Osteoblast (primary cell): Measurements from ENCODE around the gene ARID3A. TPM values are rescaled to one million over a fixed set of nuclear protein-coding genes. Genes with fewer than 3 reads are reported as not detected.
A peak's percentile ranks its signal among the peaks of the same experiment; 100 is the strongest.

ENCODE experiments used
- DNase-seq: peaks from one replicate; pipeline ENCODE4 v3.0.0; 2011; ENCODE audit warnings: low spot score, mixed read lengths; ENCODE audit not compliant: insufficient read length; ENCODE audit errors: missing footprints
- H2AFZ ChIP-seq: 2 replicates; pipeline ENCODE4 v1.6.0; 2011; ENCODE audit warnings: mild to moderate bottlenecking, low read length
- H3K27ac ChIP-seq: 2 replicates; pipeline ENCODE4 v1.5.1; 2011; ENCODE audit warnings: mild to moderate bottlenecking, low read depth, low read length, moderate library complexity
- H3K27me3 ChIP-seq: 2 replicates; pipeline ENCODE4 v1.6.0; 2012; ENCODE audit warnings: mild to moderate bottlenecking, control low read depth, inconsistent platforms, low read length, moderate library complexity; ENCODE audit not compliant: insufficient read depth
- H3K36me3 ChIP-seq: 2 replicates; pipeline ENCODE4 v1.5.1; 2011; ENCODE audit warnings: mild to moderate bottlenecking, low read length, control low read depth, moderate library complexity; ENCODE audit not compliant: insufficient read depth
- H3K4me1 ChIP-seq: 2 replicates; pipeline ENCODE4 v1.5.1; 2011; ENCODE audit warnings: mild to moderate bottlenecking, low read length, control low read depth, moderate library complexity; ENCODE audit not compliant: insufficient read depth
- H3K4me2 ChIP-seq: 2 replicates; pipeline ENCODE4 v1.6.0; 2011; ENCODE audit warnings: mild to moderate bottlenecking, low read length; ENCODE audit not compliant: insufficient read depth
- H3K4me3 ChIP-seq: fragments of 200-600 bp; sonication (generic); 3 replicates; pipeline ENCODE4 v1.5.1; 2012; ENCODE audit warnings: mild to moderate bottlenecking, low read length, inconsistent platforms; ENCODE audit not compliant: insufficient read depth
- H3K79me2 ChIP-seq: 2 replicates; pipeline ENCODE4 v1.6.0; 2012; ENCODE audit warnings: mild to moderate bottlenecking, low read length, control low read depth, inconsistent platforms; ENCODE audit not compliant: insufficient read depth
- H3K9me3 ChIP-seq: 2 replicates; pipeline ENCODE4 v1.5.1; 2011; ENCODE audit warnings: low read depth, low read length, control low read depth
- H4K20me1 ChIP-seq: 2 replicates; pipeline ENCODE4 v1.6.0; 2012; ENCODE audit warnings: mild to moderate bottlenecking, low read length, control low read depth; ENCODE audit not compliant: insufficient read depth
- CTCF ChIP-seq: IDR thresholded peaks from 2 replicates; pipeline ENCODE4 v1.5.1; 2011; ENCODE audit warnings: mild to moderate bottlenecking, low read depth, low read length, moderate library complexity; ENCODE audit errors: extremely low read depth
- total RNA-seq: library from RNA; depleted of rRNA; stranded (reverse); fragments of >200 nt; gene quantifications from 2 replicates; pipeline ENCODE4 v1.2.3, GENCODE V29; 2012

ARID3A gene
- total RNA-seq, 1 donor, result 21.7 TPM

- no peak for TF ChIP-seq CTCF
- Histone ChIP-seq H3K4me3 (peak overlapping the region; percentile 67), H4K20me1 (peaks cover 44% of the 10 kb centered on the region), H3K27ac (peak overlapping the region; percentile 72), H3K27me3 (no peaks in the 10 kb centered on the region), H2AFZ (peak overlapping the region; percentile 35), H3K4me1 (peaks cover 12% of the 10 kb centered on the region), H3K79me2 (peaks cover 59% of the 10 kb centered on the region), H3K9me3 (no peaks in the 10 kb centered on the region), H3K36me3 (peaks cover 2% of the 10 kb centered on the region), H3K4me2 (peak overlapping the region; percentile 79)
- DNase-seq, result no peak
Measured at GRCh38 chr19:941292-942132, 15.7 kb downstream of the ARID3A start.

DNA sequence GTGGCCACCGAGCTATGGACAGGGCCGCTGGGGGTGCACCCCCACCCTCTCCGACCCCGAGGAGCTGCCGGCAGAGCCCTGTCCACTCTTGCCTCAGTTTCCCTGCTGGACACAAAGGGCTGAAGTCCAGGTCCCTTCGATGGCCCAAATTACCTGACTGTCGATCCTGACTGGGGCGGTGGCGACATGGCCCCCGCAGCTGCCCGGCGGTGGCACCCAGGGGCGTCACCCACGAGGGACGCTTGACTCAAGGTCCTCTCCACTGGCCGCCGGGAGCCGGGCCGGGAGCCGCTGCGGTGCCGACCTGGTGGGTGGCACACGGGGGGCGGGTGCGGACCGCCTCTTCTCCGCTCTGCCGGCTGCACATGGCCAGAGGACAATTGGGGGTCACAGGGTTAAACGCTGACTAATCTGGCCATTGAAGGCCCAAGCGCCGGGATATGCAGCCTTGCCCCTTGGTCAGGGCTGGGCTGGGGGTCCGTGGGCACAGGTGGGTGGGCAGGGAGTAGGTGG lies 16.4 kb downstream of the ARID3A start:
- Histone ChIP-seq H3K4me1 (peaks cover 12% of the 10 kb centered on the region), H3K9me3 (no peaks in the 10 kb centered on the region), H3K4me2 (no peak overlapping the region), H3K36me3 (peaks cover 2% of the 10 kb centered on the region), H3K4me3 (no peak overlapping the region), H3K27ac (no peak overlapping the region), H2AFZ (no peak overlapping the region), H3K27me3 (no peaks in the 10 kb centered on the region), H4K20me1 (peaks cover 44% of the 10 kb centered on the region), H3K79me2 (peaks cover 57% of the 10 kb centered on the region)
- no peak for DNase-seq
- TF ChIP-seq CTCF, result no peak

- Histone ChIP-seq H2AFZ (no peak overlapping the region), H3K27ac (no peak overlapping the region), H3K36me3 (peaks cover 2% of the 10 kb centered on the region), H3K27me3 (no peaks in the 10 kb centered on the region), H3K4me3 (no peak overlapping the region), H3K79me2 (peaks cover 50% of the 10 kb centered on the region), H4K20me1 (peaks cover 41% of the 10 kb centered on the region), H3K4me2 (no peak overlapping the region), H3K4me1 (peaks cover 12% of the 10 kb centered on the region), H3K9me3 (no peaks in the 10 kb centered on the region)
- no peak for DNase-seq
- TF ChIP-seq CTCF, result no peak
Measured at GRCh38 chr19:943551-944170, 17.8 kb downstream of the ARID3A start.

DNA sequence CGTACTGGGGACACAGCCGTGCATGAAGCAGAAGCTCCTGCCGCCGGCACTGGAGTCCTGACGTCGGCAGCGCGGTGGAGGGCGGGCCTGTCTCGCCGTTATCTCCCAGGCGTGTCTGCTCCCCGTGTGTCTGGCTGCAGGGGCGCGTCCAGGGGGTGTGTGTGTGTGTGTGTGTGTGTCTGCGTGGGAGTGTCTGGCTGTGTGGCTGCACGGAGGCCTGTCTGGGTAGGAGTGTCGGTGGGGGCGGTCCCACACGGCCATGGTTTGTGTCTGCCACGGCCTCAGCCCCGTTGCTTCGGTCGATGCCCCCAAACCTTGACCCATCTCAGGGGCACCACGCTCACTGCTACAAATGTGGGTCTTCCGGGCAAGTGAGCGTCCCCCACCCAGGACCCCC lies 18.3 kb downstream of the ARID3A start:
- no peaks in the 10 kb centered on the region for H3K27me3 ChIP-seq
- H2AFZ ChIP-seq, result no peak overlapping the region
- peaks cover 40% of the 10 kb centered on the region for H4K20me1 ChIP-seq
- no peak overlapping the region for H3K4me3 ChIP-seq
- no peak for DNase-seq
- TF ChIP-seq CTCF, result no peak
- H3K79me2 ChIP-seq, result peaks cover 50% of the 10 kb centered on the region
- peaks cover 2% of the 10 kb centered on the region for H3K36me3 ChIP-seq
- H3K27ac ChIP-seq, result no peak overlapping the region
- H3K9me3 ChIP-seq, result no peaks in the 10 kb centered on the region
- H3K4me1 ChIP-seq, result peaks cover 12% of the 10 kb centered on the region
- no peak overlapping the region for H3K4me2 ChIP-seq
